CD8-positive, alpha-beta memory T cell (primary cell): ENCODE data around the gene TTN. TPM values are rescaled to one million over a fixed set of nuclear protein-coding genes. Genes with fewer than 3 reads are reported as not detected.

Experiments
- CTCF ChIA-PET: fragments of 350-600 bp; sonication (Branson Sonifier 250); formaldehyde crosslinking; loops from one replicate; lab custom pipeline; 2021; ENCODE audit warnings: antibody characterized with exemption; lab: Charles Lee
- POLR2A ChIA-PET: fragments of 350-600 bp; sonication (Branson Sonifier 250); formaldehyde crosslinking; loops from one replicate; lab custom pipeline; 2021; ENCODE audit warnings: antibody characterized with exemption; lab: Charles Lee
- DNase-seq, 5 donors: peaks; one replicate each; pipeline versions ENCODE4 v3.0.0 to v3.0.0-alpha.2; 2020 to 2022; ENCODE audit warnings: mixed read lengths in 1 of 5
- H3K27ac ChIP-seq: one replicate; pipeline ENCODE4 v1.7.0; 2013; ENCODE audit warnings: low read depth, mild to moderate bottlenecking, low read length, moderate library complexity
- H3K27me3 ChIP-seq: 2 replicates; pipeline ENCODE4 v1.7.0; 2013; ENCODE audit warnings: low read length, mild to moderate bottlenecking; ENCODE audit not compliant: insufficient read depth, poor library complexity, severe bottlenecking
- H3K36me3 ChIP-seq: 2 replicates; pipeline ENCODE4 v1.7.0; 2013; ENCODE audit warnings: mild to moderate bottlenecking, low read length, moderate library complexity; ENCODE audit not compliant: insufficient read depth
- H3K4me1 ChIP-seq: 2 replicates; pipeline ENCODE4 v1.7.0; 2013; ENCODE audit warnings: mild to moderate bottlenecking, low read length, moderate library complexity; ENCODE audit not compliant: insufficient read depth
- H3K4me3 ChIP-seq: 2 replicates; pipeline ENCODE4 v1.7.0; 2013; ENCODE audit warnings: mild to moderate bottlenecking, low read length
- H3K9me3 ChIP-seq: 2 replicates; pipeline ENCODE4 v1.7.0; 2013; ENCODE audit warnings: mild to moderate bottlenecking, low read length
- H3K27ac Mint-ChIP-seq, 8 donors: one replicate each; pipeline ENCODE4 v1.8.0; 2020 to 2021; ENCODE audit warnings: mixed read lengths in 8 of 8, mild to moderate bottlenecking in 6 of 8, inconsistent platforms in 3 of 8, moderate library complexity in 3 of 8
- H3K27me3 Mint-ChIP-seq, 2 donors: one replicate each; pipeline ENCODE4 v1.8.0; 2020 to 2021; ENCODE audit warnings: mixed read lengths in 2 of 2, mild to moderate bottlenecking in 1 of 2, moderate library complexity in 1 of 2
- H3K36me3 Mint-ChIP-seq, 3 donors: one replicate each; pipeline ENCODE4 v1.8.0; 2020 to 2021; ENCODE audit warnings: mixed read lengths in 3 of 3, inconsistent platforms in 1 of 3, mild to moderate bottlenecking in 1 of 3
- H3K4me1 Mint-ChIP-seq, 3 donors: one replicate each; pipeline ENCODE4 v1.8.0; 2020 to 2021; ENCODE audit warnings: mixed read lengths in 3 of 3, inconsistent platforms in 1 of 3, mild to moderate bottlenecking in 1 of 3
- H3K4me3 Mint-ChIP-seq, 7 donors: one replicate each; pipeline ENCODE4 v1.8.0; 2020 to 2021; ENCODE audit warnings: mixed read lengths in 7 of 7, mild to moderate bottlenecking in 6 of 7, moderate library complexity in 4 of 7, inconsistent platforms in 2 of 7
- H3K9me3 Mint-ChIP-seq, 5 donors: one replicate each; pipeline ENCODE4 v1.8.0; 2020 to 2022; ENCODE audit warnings: mixed read lengths in 5 of 5, mild to moderate bottlenecking in 3 of 5, moderate library complexity in 2 of 5, inconsistent platforms in 1 of 5
- polyA plus RNA-seq: library from polyadenylated mRNA; unstranded; fragments of 300-500 nt; fragmentation: Illumina TruSeq; gene quantifications from one replicate; pipeline ENCODE4 v1.2.3, GENCODE V29; 2021
- total RNA-seq, 2 experiments: library from RNA; stranded (reverse); gene quantifications; one replicate each; pipeline ENCODE4 v1.2.3, GENCODE V29; 2021

The TTN gene
- total and polyA plus RNA-seq, 3 experiments from 2014 or later: 0.80 to 2.0 (median 0.83) TPM

DNA sequence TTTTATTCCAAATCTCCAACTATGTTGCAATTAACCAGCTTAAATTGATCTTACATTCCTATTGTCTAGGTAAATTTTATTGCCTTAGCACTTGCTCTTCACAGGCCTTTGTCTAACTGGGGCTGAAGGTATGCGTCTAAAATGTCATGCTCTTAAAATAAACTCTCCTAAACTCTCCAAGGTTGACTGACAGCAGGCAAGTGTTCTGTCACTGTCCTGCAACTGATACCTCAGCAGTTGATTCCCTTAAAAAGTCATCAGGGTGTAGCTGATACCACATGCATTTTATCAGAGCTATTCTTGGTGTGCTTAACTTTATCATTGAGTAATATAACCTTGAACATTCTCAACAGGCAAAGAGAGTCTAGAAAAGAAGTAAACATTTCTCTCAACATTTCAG lies 680 bp downstream of the TTN start:
- DNase-seq: no peak
- H3K27ac ChIP-seq: no peak overlapping the region
- Mint-ChIP-seq H3K4me3 (no peak overlapping the region), H3K4me1 (no peaks in the 10 kb centered on the region), H3K9me3 (peaks cover 0 to 2% (median 0%) of the 10 kb centered on the region in 5 donors), H3K27me3 (no peaks in the 10 kb centered on the region), H3K36me3 (peaks cover 0 to 1% (median 0%) of the 10 kb centered on the region in 3 donors), H3K27ac (no peak overlapping the region)
- H3K4me1 ChIP-seq: no peaks in the 10 kb centered on the region
- POLR2A ChIA-PET: no interaction called here
- no peak overlapping the region for H3K4me3 ChIP-seq
- CTCF ChIA-PET: no interaction called here
- no peaks in the 10 kb centered on the region for H3K36me3 ChIP-seq
- H3K27me3 ChIP-seq: no peaks in the 10 kb centered on the region
- H3K9me3 ChIP-seq: no peaks in the 10 kb centered on the region

DNA sequence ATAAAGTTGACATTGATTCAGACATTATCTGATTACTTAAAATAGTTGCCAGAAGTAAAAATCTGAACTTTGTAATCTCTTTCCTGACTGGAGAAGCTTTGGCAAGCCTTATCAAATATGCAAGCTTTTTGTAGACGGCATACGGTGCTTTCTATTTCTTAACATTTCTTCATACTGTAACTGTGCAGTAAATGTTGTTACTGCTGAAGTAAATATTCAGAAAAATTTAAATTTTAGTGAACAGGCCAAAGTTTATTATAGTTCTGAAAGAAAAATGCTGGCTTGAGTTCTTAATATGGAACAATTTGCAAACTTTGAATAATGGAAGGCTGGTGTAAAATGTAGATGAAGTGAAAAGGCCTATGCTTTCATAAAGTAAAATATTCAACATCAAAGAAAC lies 1.8 kb downstream of the TTN start:
- Histone ChIP-seq H3K4me3 (no peak overlapping the region), H3K4me1 (no peaks in the 10 kb centered on the region), H3K27me3 (no peaks in the 10 kb centered on the region), H3K27ac (no peak overlapping the region), H3K9me3 (no peaks in the 10 kb centered on the region), H3K36me3 (no peaks in the 10 kb centered on the region)
- Mint-ChIP-seq H3K36me3 (peaks cover 0 to 3% (median 0%) of the 10 kb centered on the region in 3 donors), H3K4me1 (no peaks in the 10 kb centered on the region), H3K27me3 (no peaks in the 10 kb centered on the region), H3K4me3 (no peak overlapping the region), H3K9me3 (peaks cover 0 to 2% (median 0%) of the 10 kb centered on the region in 5 donors), H3K27ac (no peak overlapping the region)
- POLR2A ChIA-PET: no interaction called here
- DNase-seq: no peak
- CTCF ChIA-PET: no interaction called here

DNA sequence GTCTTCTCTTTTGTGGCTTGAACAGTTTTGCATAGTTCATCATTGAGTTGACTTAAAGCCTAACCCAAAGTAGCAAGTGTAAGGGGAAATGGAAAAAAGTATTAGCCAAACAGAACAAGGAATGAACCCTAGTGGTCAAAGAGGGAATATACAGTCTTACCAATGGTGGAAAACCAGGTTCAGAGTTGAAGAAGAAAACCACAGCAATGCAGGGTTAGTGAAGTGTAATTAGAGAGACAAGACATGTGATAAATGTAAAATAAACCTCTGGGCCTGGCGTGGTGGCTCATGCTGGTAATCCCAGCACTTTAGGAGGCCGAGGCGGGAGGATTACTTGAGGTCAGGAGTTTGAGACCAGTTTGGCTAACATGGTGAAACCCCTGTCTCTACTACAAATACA lies 2.4 kb downstream of the TTN start:
- ChIA-PET POLR2A (no interaction called here), CTCF (no interaction called here)
- H3K36me3 Mint-ChIP-seq: peaks cover 0 to 6% (median 0%) of the 10 kb centered on the region in 3 donors
- DNase-seq: no peak
- no peaks in the 10 kb centered on the region for H3K4me1 Mint-ChIP-seq
- no peaks in the 10 kb centered on the region for H3K4me1 ChIP-seq
- H3K36me3 ChIP-seq: no peaks in the 10 kb centered on the region
- H3K27ac Mint-ChIP-seq: peak overlapping the region in 1 of 8 donors; percentile 55
- no peak overlapping the region for H3K4me3 ChIP-seq
- H3K27me3 ChIP-seq: no peaks in the 10 kb centered on the region
- no peak overlapping the region for H3K27ac ChIP-seq
- no peaks in the 10 kb centered on the region for H3K27me3 Mint-ChIP-seq
- H3K9me3 Mint-ChIP-seq: peaks cover 0 to 2% (median 0%) of the 10 kb centered on the region in 5 donors
- no peaks in the 10 kb centered on the region for H3K9me3 ChIP-seq
- H3K4me3 Mint-ChIP-seq: no peak overlapping the region

DNA sequence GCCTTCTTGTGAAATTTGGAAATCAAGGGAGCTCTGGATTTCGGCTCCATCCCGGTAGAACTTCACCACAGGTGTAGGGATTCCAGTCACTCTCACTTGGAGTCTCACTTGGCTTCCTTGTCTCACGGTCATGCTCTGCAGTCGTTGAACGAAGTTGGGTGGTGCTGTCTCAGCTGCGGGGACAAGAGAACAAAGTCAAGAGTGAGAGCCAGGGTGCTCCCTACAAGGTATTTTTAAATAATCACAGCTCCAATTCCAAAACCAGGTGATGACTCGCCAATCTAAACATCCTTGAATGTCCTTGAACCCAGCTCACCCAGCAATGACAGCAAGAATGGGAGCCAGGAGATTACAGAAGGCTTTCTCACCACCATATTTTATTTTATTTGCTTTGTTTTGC lies 6.7 kb downstream of the TTN start:
- Mint-ChIP-seq H3K4me1 (no peaks in the 10 kb centered on the region), H3K27me3 (no peaks in the 10 kb centered on the region), H3K27ac (no peak overlapping the region), H3K36me3 (peaks cover 0 to 13% (median 0%) of the 10 kb centered on the region in 3 donors), H3K9me3 (peaks cover 0 to 7% (median 0%) of the 10 kb centered on the region in 5 donors), H3K4me3 (no peak overlapping the region)
- no peaks in the 10 kb centered on the region for H3K36me3 ChIP-seq
- H3K9me3 ChIP-seq: no peaks in the 10 kb centered on the region
- ChIA-PET POLR2A (no interaction called here), CTCF (no interaction called here)
- no peaks in the 10 kb centered on the region for H3K4me1 ChIP-seq
- H3K27me3 ChIP-seq: no peaks in the 10 kb centered on the region
- no peak overlapping the region for H3K27ac ChIP-seq
- no peak overlapping the region for H3K4me3 ChIP-seq
- no peak for DNase-seq

DNA sequence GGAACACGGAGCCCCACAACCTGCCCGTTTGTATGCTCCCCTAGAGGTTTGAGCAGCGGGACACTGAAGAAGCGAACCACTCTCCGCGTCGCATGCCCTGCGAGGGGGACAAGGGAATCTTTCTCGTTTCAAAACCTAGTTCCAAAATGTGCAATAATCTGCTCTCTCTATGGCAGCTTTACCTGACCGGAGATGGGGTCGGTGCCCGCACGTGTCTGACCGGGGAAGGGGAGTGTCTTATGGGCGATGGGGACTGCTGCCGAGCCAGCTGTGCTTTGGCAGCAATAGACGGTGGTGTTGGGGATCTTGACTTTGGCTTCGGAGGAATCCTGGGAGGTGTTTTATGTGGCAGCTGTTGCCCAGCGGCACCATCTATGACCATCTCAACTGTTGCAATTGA lies 7.9 kb downstream of the TTN start:
- no peaks in the 10 kb centered on the region for H3K36me3 ChIP-seq
- H3K9me3 Mint-ChIP-seq: peaks cover 0 to 7% (median 0%) of the 10 kb centered on the region in 5 donors
- no peak overlapping the region for H3K4me3 ChIP-seq
- DNase-seq: no peak
- H3K9me3 ChIP-seq: no peaks in the 10 kb centered on the region
- H3K4me3 Mint-ChIP-seq: no peak overlapping the region
- peaks cover 0 to 15% (median 0%) of the 10 kb centered on the region in 3 donors for H3K36me3 Mint-ChIP-seq
- H3K27me3 Mint-ChIP-seq: no peaks in the 10 kb centered on the region
- ChIA-PET CTCF (no interaction called here), POLR2A (no interaction called here)
- no peak overlapping the region for H3K27ac ChIP-seq
- no peaks in the 10 kb centered on the region for H3K27me3 ChIP-seq
- no peak overlapping the region for H3K27ac Mint-ChIP-seq
- no peaks in the 10 kb centered on the region for H3K4me1 Mint-ChIP-seq
- H3K4me1 ChIP-seq: no peaks in the 10 kb centered on the region

DNA sequence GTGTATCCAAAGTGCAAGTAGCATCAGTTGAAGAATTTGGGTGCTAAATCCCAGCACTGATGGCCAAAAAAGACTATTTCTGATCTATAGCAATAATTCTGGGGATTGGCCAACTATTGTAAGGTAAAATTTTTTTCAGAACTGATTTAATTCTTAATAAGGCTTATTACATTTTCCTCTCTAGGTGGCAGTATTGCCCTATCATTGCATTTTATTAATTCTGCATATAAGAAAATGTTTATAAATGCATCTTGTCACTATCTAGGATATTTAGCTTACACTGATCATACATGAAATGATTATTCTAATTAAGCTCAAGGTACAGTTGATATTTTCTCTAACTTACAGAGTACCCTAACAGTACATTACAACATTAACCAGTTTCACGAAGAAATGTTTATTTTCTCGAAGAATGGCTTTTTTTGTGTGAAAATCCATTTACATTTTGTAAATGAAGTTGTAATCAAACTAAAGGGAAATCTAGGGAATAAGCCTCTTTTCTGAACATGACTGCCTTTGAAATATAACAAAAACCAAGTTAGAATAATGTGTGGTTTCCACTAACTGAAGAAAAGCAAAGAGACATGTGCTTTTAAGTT lies 11.0 kb downstream of the TTN start:
- ChIA-PET CTCF (interaction anchor here (2.0 kb wide), 1 partner anchor 94 kb away, joined by 5 read pairs; no protein-coding TSS in a partner anchor), POLR2A (no interaction called here)
- no peaks in the 10 kb centered on the region for H3K27me3 ChIP-seq
- no peak overlapping the region for H3K27ac ChIP-seq
- H3K36me3 ChIP-seq: no peaks in the 10 kb centered on the region
- Mint-ChIP-seq H3K27me3 (no peaks in the 10 kb centered on the region), H3K36me3 (peaks cover 0 to 21% (median 11%) of the 10 kb centered on the region in 3 donors), H3K4me3 (no peak overlapping the region), H3K27ac (no peak overlapping the region), H3K4me1 (no peaks in the 10 kb centered on the region), H3K9me3 (peaks cover 0 to 7% (median 0%) of the 10 kb centered on the region in 5 donors)
- H3K4me3 ChIP-seq: no peak overlapping the region
- H3K9me3 ChIP-seq: no peaks in the 10 kb centered on the region
- DNase-seq: peak in 1 of 5 donors; percentile 12
- no peaks in the 10 kb centered on the region for H3K4me1 ChIP-seq

DNA sequence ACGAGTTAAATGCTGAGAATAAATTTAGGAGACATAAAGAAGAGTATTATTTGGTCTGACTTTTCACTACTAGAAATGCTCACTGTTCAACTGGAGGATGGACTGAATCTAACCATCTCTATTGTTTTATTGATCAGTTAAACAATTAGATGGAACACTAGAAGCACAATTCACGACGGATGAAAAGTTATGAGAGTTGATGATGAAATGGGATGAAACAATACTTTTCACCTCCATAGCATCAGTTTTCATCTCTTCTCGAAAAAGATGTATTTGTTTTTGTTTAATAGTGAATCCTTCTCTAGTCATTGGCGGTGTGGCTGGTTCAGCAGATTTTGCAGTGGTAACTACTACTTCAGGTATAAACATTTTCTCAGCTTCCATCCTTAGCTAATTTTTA lies 19.3 kb downstream of the TTN start:
- DNase-seq: no peak
- no peaks in the 10 kb centered on the region for H3K9me3 ChIP-seq
- H3K27me3 ChIP-seq: no peaks in the 10 kb centered on the region
- H3K36me3 ChIP-seq: no peaks in the 10 kb centered on the region
- Mint-ChIP-seq H3K9me3 (no peaks in the 10 kb centered on the region), H3K36me3 (peaks cover 0 to 11% (median 6%) of the 10 kb centered on the region in 3 donors), H3K27me3 (no peaks in the 10 kb centered on the region), H3K27ac (no peak overlapping the region), H3K4me3 (no peak overlapping the region), H3K4me1 (no peaks in the 10 kb centered on the region)
- no peaks in the 10 kb centered on the region for H3K4me1 ChIP-seq
- CTCF ChIA-PET: no interaction called here
- POLR2A ChIA-PET: no interaction called here
- H3K4me3 ChIP-seq: no peak overlapping the region
- no peak overlapping the region for H3K27ac ChIP-seq

DNA sequence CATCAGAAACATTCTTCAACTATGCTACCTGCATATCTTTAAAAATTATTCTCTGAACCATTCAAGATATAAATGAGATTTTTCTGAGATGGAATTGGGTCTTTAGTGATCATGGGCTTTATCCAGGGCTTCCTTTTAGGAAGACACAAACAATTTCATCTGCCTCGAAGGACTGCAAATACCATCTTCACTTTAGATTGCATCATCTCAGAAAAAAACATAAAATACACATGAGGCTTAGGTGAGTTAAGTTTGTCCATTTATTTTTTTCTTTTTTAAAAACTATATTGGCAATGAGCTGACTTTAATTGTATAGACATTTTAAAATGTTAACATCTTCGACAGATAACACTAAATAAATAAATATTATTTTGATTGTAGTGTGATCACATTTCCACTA lies 20.1 kb downstream of the TTN start:
- Histone ChIP-seq H3K27ac (no peak overlapping the region), H3K36me3 (no peaks in the 10 kb centered on the region), H3K4me1 (no peaks in the 10 kb centered on the region), H3K27me3 (no peaks in the 10 kb centered on the region), H3K9me3 (no peaks in the 10 kb centered on the region), H3K4me3 (no peak overlapping the region)
- Mint-ChIP-seq H3K27me3 (no peaks in the 10 kb centered on the region), H3K4me3 (no peak overlapping the region), H3K27ac (no peak overlapping the region), H3K4me1 (no peaks in the 10 kb centered on the region), H3K36me3 (peaks cover 0 to 15% (median 5%) of the 10 kb centered on the region in 3 donors), H3K9me3 (no peaks in the 10 kb centered on the region)
- no peak for DNase-seq
- ChIA-PET POLR2A (no interaction called here), CTCF (no interaction called here)
